Adrenal gland (tissue), 12 donors: ENCODE results near the gene RAMACL. TPM values are rescaled to one million over a fixed set of nuclear protein-coding genes. Genes with fewer than 3 reads are reported as not detected.

Experiments used
- DNase-seq, 7 donors: peaks; one replicate each; pipeline ENCODE4 v3.0.0-alpha.2; 2019 to 2020
- H3K27ac ChIP-seq, 5 donors: fragments of 200-600 bp; sonication (generic) in 4 of 5; 1 replicate in 3 of 5; 2 replicates in 2 of 5; pipeline versions ENCODE4 v1.5.1 to v1.8.0; 2016 to 2020; ENCODE audit warnings: mild to moderate bottlenecking in 1 of 5
- H3K27me3 ChIP-seq: fragments of 200-600 bp; 2 replicates; pipeline ENCODE4 v1.8.0; 2021
- H3K36me3 ChIP-seq, 2 donors: fragments of 200-600 bp; replicated peaks in 1 of 2; 1 replicate in 1 of 2; 2 replicates in 1 of 2; pipeline versions ENCODE4 v1.5.1 to v1.8.0; 2018 to 2022
- H3K4me1 ChIP-seq, 2 donors: fragments of 200-600 bp; replicated peaks in 1 of 2; 1 replicate in 1 of 2; 2 replicates in 1 of 2; pipeline versions ENCODE4 v1.5.1 to v1.8.0; 2018 to 2021
- H3K4me3 ChIP-seq, 4 donors: fragments of 200-600 bp; sonication (generic) in 3 of 4; one replicate each; pipeline ENCODE4 v1.5.1; 2016 to 2018
- H3K9me3 ChIP-seq, 3 donors: fragments of 200-600 bp; sonication (generic) in 1 of 3; replicated peaks in 1 of 3; 1 replicate in 2 of 3; 2 replicates in 1 of 3; pipeline versions ENCODE4 v1.5.1 to v1.8.0; 2016 to 2021
- CTCF ChIP-seq, 6 experiments: fragments of 450-650 bp in 4 of 6; fragments of 200-600 bp in 2 of 6; sonication (generic) in 1 of 6; IDR thresholded peaks; 1 replicate in 5 of 6; 2 replicates in 1 of 6; pipeline versions ENCODE4 v1.5.1 to v1.8.0; 2016 to 2021; ENCODE audit warnings: antibody characterized with exemption in 6 of 6, mild to moderate bottlenecking in 2 of 6, moderate library complexity in 1 of 6
- POLR2A ChIP-seq, 2 donors: fragments of 450-650 bp; IDR thresholded peaks; one replicate each; pipeline ENCODE4 v1.6.1; 2017; ENCODE audit warnings: antibody characterized with exemption in 2 of 2, mild to moderate bottlenecking in 2 of 2, moderate library complexity in 1 of 2
- WGBS, 4 donors: extraction: QIAGEN DNeasy Blood & Tissue Kit in 2 of 4; methylation state at CpG; one replicate each; pipeline versions ENCODE4 v1.1.5 to v1.1.7; 2013 to 2017; 5-methylcytosine and 5-hydroxymethylcytosine counted together
- intact Hi-C, 2 donors: fragments of 100-400 bp; cut with DNase I; formaldehyde crosslinking; loops; one replicate each; pipeline versions ENCODE4 v1.14.1 to v1.15.0; 2022 to 2023
- polyA plus RNA-seq, 3 donors: library from polyadenylated mRNA; stranded (reverse); fragments of 200-250 nt in 2 of 3; fragments of 350-450 nt in 1 of 3; fragmentation: Illumina TruSeq in 1 of 3; extraction: RNeasy Lipid Tissue Mini Kit (QIAGEN cat#74804) in 1 of 3; gene quantifications; one replicate each; pipeline ENCODE4 v1.2.3, GENCODE V29; 2013 to 2014
- total RNA-seq, 9 donors: library from RNA; depleted of rRNA in 4 of 9; stranded (reverse); fragments of >200 nt in 4 of 9; fragments of 120-200 nt in 1 of 9; fragmentation: NEBNext Ultra II Directional in 1 of 9; extraction: Animal tissue kit (Norgen Biotek cat#: 25700) in 1 of 9; gene quantifications; one replicate each; pipeline versions ENCODE4 v1.1.0 to v1.2.4, GENCODE V29; 2013 to 2023
- donor health status: healthy with polysubstance abuse.
- donor health status: Bipolar disorder and iron deficiency.
- donor health status: DM: yes; HTN: yes; CAD: no.
- donor health status: DM: no; HTN: no; CAD: no.
- donor health status: DM: no; HTN: no; CAD: no.
- donor health status: DM: yes; HTN: yes; CAD: no.

Gene RAMACL
- total and polyA plus RNA-seq, 12 donors, result 0.14 to 4.2 (median 0.46) TPM

DNA sequence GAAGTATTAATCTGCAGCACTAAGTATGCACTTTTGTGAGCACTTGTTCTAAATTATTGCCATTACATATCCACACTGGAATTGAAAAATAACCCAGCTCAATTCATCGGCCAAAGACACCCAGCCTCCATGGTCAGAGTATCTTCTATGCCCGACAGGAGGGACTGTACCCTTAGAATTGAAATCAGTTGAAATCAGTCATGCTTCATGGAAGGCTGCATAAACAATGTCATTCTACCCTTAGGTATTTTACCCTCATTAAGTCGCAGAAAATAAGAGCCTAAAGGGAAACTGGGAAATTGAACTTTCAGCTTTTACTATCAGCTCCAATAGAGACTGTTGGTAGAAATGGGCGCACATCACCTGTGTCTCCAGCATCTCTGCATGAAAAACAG lies 2.9 kb upstream of the RAMACL start:
- intact Hi-C loops, result no loop called here
- DNase-seq, result no peak
- TF ChIP-seq POLR2A (IDR thresholded peaks at IDR 0.05), result no peak
- TF ChIP-seq CTCF (IDR thresholded peaks at IDR 0.05), result no peak
- no peak overlapping the region for H3K4me3 ChIP-seq
- H3K9me3 ChIP-seq, result peaks cover 0 to 5% (median 0%) of the 10 kb centered on the region in 3 donors
- H3K4me1 ChIP-seq, result peaks cover 0 to 13% of the 10 kb centered on the region in 2 donors
- no peak overlapping the region for H3K27ac ChIP-seq
- no peaks in the 10 kb centered on the region for H3K36me3 ChIP-seq
- 79 to 87% (median 85%) methylated on average over 4 of the region's 4 CpGs for WGBS, 4 donors
- no peaks in the 10 kb centered on the region for H3K27me3 ChIP-seq

DNA sequence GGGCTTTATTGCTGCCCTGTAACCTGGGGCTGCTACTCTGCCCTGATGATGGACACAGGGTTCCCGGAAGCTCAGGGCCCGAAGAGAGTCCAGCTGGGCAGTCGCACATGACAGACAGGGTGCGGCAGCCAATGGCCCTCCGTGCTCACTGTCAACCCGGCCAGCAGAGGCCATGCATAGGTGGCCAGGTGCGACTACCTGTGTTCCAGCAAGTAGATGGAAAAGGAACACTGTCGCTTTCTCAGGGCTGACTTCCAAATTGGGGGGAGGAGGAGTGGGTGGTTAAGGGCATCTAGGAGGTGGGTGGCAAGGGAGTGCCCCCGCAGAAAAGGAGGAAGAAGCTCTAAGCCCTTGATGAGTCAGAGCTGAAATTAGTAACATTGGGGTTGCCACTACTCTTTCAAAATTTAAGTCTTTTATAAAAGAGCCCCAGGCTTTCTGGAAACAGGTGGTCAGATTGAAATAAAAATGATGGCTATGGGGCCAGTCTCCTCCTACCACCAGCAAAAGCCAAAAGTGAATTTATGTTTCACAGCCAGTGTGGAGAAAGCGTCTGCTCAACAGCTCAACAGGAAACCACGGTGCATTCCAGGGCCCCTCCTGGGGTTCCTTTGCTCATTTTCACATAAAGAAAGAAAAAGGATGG lies 2.3 kb upstream of the RAMACL start:
- intact Hi-C loops, result no loop called here
- H3K27ac ChIP-seq, result no peak overlapping the region
- DNase-seq, result no peak
- H3K4me1 ChIP-seq, result peaks cover 0 to 13% of the 10 kb centered on the region in 2 donors
- no peaks in the 10 kb centered on the region for H3K27me3 ChIP-seq
- peaks cover 0 to 3% (median 0%) of the 10 kb centered on the region in 3 donors for H3K9me3 ChIP-seq
- 61 to 79% (median 76%) methylated on average over 11 of the region's 11 CpGs for WGBS, 4 donors
- H3K4me3 ChIP-seq, result no peak overlapping the region
- no peaks in the 10 kb centered on the region for H3K36me3 ChIP-seq
- TF ChIP-seq POLR2A (IDR thresholded peaks at IDR 0.05) (no peak), CTCF (IDR thresholded peaks at IDR 0.05) (no peak)

GRCh38 chr6:166587631-166588413 lies 1.3 kb upstream of the RAMACL start:
- H3K27ac ChIP-seq, result no peak overlapping the region
- no peak overlapping the region for H3K4me3 ChIP-seq
- DNase-seq, result no peak
- WGBS, 4 donors, result 58 to 81% (median 74%) methylated on average over 10 of the region's 10 CpGs
- TF ChIP-seq POLR2A (IDR thresholded peaks at IDR 0.05), result no peak
- TF ChIP-seq CTCF (IDR thresholded peaks at IDR 0.05), result no peak
- H3K9me3 ChIP-seq, result no peaks in the 10 kb centered on the region
- peaks cover 0 to 13% of the 10 kb centered on the region in 2 donors for H3K4me1 ChIP-seq
- intact Hi-C loops, result no loop called here
- no peaks in the 10 kb centered on the region for H3K36me3 ChIP-seq
- H3K27me3 ChIP-seq, result no peaks in the 10 kb centered on the region

DNA sequence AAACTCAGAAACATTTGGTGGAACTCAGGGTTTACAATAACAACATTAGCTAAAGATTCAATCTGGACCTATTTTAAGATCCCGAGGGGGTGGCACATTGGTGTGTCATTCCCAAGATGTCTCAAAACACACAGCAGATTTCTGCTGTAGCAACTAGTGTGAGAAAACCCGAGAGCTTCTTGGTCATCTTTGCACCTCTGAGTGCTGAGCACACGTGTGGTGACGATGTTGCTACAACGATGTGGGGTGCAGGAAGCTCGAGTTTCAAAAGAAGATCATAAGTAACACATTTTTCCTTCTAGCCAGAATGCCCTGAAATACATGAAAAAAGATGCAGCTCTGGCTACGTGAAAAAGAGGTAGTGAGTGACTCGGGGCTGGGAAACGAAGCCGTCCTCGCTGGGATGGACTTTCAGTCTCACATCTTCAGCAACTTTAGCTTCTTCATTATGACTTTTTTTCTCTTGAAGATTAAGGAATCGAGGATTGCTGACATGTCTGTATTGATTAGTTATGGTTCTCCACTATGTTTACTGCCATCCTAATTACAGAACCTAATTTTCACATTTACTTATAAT lies 1.5 kb downstream of the RAMACL start:
- Histone ChIP-seq H3K27ac (no peak overlapping the region), H3K9me3 (no peaks in the 10 kb centered on the region), H3K4me3 (no peak overlapping the region), H3K4me1 (peaks cover 0 to 11% of the 10 kb centered on the region in 2 donors), H3K36me3 (no peaks in the 10 kb centered on the region), H3K27me3 (no peaks in the 10 kb centered on the region)
- intact Hi-C loops, result no loop called here
- no peak for DNase-seq
- TF ChIP-seq CTCF (IDR thresholded peaks at IDR 0.05), result no peak
- TF ChIP-seq POLR2A (IDR thresholded peaks at IDR 0.05), result no peak
- 69 to 84% (median 79%) methylated on average over 12 of the region's 12 CpGs for WGBS, 4 donors
